A549 (cell line): Measurements from ENCODE around the gene ARHGDIB.

Experiments used
- BHLHE40 ChIP-seq: IDR thresholded peaks from 2 replicates; pipeline ENCODE4 v1.6.1; 2012; ENCODE audit warnings: low read depth, low read length, inconsistent platforms
- MAX ChIP-seq: IDR thresholded peaks from 2 replicates; pipeline ENCODE4 v1.6.1; 2012
- NR3C1 ChIP-seq: fragments of >200 bp; sonication (Bioruptor Twin); formaldehyde crosslinking; IDR thresholded peaks from 3 replicates; pipeline ENCODE4 v1.6.1; 2017
- POLR2AphosphoS2 ChIP-seq: conservative IDR thresholded peaks from 2 replicates; pipeline ENCODE4 v1.6.1; 2012; ENCODE audit warnings: low read length, improper control_type of control experiment, inconsistent platforms
- ZNF302 ChIP-seq: fragments of 250-450 bp; sonication (Bioruptor Pico); IDR thresholded peaks from 2 replicates; pipeline ENCODE4 v1.9.0; 2021; ENCODE audit warnings: inconsistent platforms, mild to moderate bottlenecking, moderate library complexity

- TF ChIP-seq MAX (no peak), BHLHE40 (no peak), POLR2AphosphoS2 (no peak), NR3C1 (no peak), ZNF302 (no peak)
Observed at GRCh38 chr12:14986449-14986848, 25.0 kb upstream of the ARHGDIB start.
